ENCODE results near the gene ATL1. TPM values are rescaled to one million over a fixed set of nuclear protein-coding genes. Genes with fewer than 3 reads are reported as not detected.
"Not testable (repeated sequence)": the region's sequence is repeated elsewhere in the genome, so short reads cannot be mapped to it uniquely, and the experiment has no call there.

The ATL1 gene
- total and polyA plus RNA-seq, 2 experiments from 2014 or later: 3.5 to 7.0 TPM

DNA sequence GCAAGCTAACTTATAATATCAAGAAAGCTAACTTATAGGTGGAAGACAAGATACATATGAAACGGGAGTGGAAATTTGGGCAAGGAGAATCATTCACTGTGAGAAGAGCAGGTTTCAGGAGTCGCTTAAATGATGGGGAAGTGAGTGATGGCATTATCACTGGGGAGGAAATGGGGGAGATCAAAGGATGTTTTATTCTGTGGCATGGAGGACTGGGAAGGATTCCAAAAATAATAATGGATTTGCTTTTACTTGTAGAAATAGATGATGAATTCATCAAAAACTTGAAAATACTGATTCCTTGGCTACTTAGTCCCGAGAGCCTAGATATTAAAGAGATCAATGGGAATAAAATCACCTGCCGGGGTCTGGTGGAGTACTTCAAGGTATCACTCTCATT, 60.4 kb downstream of the ATL1 start (continued):
- TF ChIP-seq, protein P1, sequence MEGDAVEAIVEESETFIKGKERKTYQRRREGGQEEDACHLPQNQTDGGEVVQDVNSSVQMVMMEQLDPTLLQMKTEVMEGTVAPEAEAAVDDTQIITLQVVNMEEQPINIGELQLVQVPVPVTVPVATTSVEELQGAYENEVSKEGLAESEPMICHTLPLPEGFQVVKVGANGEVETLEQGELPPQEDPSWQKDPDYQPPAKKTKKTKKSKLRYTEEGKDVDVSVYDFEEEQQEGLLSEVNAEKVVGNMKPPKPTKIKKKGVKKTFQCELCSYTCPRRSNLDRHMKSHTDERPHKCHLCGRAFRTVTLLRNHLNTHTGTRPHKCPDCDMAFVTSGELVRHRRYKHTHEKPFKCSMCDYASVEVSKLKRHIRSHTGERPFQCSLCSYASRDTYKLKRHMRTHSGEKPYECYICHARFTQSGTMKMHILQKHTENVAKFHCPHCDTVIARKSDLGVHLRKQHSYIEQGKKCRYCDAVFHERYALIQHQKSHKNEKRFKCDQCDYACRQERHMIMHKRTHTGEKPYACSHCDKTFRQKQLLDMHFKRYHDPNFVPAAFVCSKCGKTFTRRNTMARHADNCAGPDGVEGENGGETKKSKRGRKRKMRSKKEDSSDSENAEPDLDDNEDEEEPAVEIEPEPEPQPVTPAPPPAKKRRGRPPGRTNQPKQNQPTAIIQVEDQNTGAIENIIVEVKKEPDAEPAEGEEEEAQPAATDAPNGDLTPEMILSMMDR (conservative IDR thresholded peaks at IDR 0.05; ENCODE audit: low read depth in 2 of 2): no peak
- no peak for TF ChIP-seq NANOG (IDR thresholded peaks at IDR 0.05; ENCODE audit: borderline replicate concordance)
- no peak for TF ChIP-seq EZH2phosphoT487 (IDR thresholded peaks at IDR 0.05; ENCODE audit: unreplicated experiment)
- TF ChIP-seq JUNB (IDR thresholded peaks at IDR 0.05; ENCODE audit: unreplicated experiment): no peak
- TF ChIP-seq ZNF114 (CRISPR knock-in tag; IDR thresholded peaks at IDR 0.05): no peak

DNA sequence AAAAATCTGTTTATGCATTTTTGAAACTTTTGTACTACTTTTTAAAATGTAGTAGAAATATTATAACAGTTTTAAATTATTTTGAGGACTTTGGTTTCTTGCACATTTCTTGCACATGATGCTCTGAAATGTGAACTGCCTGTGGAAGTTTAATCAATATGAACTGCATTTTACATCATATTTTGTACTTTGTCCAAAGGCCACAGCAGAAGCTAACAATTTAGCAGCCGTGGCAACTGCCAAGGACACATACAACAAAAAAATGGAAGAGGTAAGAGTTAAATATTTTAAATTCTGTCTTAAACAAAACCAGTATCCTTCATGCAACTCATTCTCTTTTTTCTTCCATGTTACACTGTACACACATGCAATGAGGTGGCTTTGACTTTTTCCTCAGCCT, 63.0 kb downstream of the ATL1 start:
- Mint-ChIP-seq H3K27ac (no peak overlapping the region), H3K27me3 (ENCODE audit: insufficient read depth, low read depth, poor library complexity) (peaks cover 4% of the 10 kb centered on the region), H3K9me3 (no peaks in the 10 kb centered on the region), H3K4me1 (no peaks in the 10 kb centered on the region), H3K4me3 (no peak overlapping the region), H3K36me3 (ENCODE audit: low read depth) (no peaks in the 10 kb centered on the region)
- Histone ChIP-seq H3K36me3 (ENCODE audit: insufficient read depth) (no peaks in the 10 kb centered on the region), H3K27ac (ENCODE audit: low read depth) (no peak overlapping the region), H3K4me2 (no peak overlapping the region), H2AFZ (no peak overlapping the region), H3K4me1 (ENCODE audit: insufficient read depth) (no peaks in the 10 kb centered on the region), H3K9me2 (ENCODE audit: insufficient read depth) (no peaks in the 10 kb centered on the region), H3K79me2 (replicated peaks; ENCODE audit: insufficient read depth) (no peaks in the 10 kb centered on the region), H3K4me3 (no peak overlapping the region), H3F3A (replicated peaks; ENCODE audit: low read depth) (no peaks in the 10 kb centered on the region), H4K20me1 (replicated peaks; ENCODE audit: insufficient read depth) (no peaks in the 10 kb centered on the region), H3K27me3 (ENCODE audit: insufficient read depth) (no peaks in the 10 kb centered on the region)
- TF ChIP-seq EZH2phosphoT487 (IDR thresholded peaks at IDR 0.05; ENCODE audit: unreplicated experiment) (no peak), POLR2AphosphoS5 (IDR thresholded peaks at IDR 0.05; ENCODE audit: low read depth) (no peak), EZH2 (IDR thresholded peaks at IDR 0.05; ENCODE audit: low read depth, unreplicated experiment) (no peak), STAT1 (IDR thresholded peaks at IDR 0.05; ENCODE audit: unreplicated experiment) (no peak)
- TF ChIP-seq, protein P2, sequence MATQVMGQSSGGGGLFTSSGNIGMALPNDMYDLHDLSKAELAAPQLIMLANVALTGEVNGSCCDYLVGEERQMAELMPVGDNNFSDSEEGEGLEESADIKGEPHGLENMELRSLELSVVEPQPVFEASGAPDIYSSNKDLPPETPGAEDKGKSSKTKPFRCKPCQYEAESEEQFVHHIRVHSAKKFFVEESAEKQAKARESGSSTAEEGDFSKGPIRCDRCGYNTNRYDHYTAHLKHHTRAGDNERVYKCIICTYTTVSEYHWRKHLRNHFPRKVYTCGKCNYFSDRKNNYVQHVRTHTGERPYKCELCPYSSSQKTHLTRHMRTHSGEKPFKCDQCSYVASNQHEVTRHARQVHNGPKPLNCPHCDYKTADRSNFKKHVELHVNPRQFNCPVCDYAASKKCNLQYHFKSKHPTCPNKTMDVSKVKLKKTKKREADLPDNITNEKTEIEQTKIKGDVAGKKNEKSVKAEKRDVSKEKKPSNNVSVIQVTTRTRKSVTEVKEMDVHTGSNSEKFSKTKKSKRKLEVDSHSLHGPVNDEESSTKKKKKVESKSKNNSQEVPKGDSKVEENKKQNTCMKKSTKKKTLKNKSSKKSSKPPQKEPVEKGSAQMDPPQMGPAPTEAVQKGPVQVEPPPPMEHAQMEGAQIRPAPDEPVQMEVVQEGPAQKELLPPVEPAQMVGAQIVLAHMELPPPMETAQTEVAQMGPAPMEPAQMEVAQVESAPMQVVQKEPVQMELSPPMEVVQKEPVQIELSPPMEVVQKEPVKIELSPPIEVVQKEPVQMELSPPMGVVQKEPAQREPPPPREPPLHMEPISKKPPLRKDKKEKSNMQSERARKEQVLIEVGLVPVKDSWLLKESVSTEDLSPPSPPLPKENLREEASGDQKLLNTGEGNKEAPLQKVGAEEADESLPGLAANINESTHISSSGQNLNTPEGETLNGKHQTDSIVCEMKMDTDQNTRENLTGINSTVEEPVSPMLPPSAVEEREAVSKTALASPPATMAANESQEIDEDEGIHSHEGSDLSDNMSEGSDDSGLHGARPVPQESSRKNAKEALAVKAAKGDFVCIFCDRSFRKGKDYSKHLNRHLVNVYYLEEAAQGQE (IDR thresholded peaks at IDR 0.05; ENCODE audit: unreplicated experiment): no peak
- DNase-seq (ENCODE audit: low spot score) (no peak), ATAC-seq (no peak)

DNA sequence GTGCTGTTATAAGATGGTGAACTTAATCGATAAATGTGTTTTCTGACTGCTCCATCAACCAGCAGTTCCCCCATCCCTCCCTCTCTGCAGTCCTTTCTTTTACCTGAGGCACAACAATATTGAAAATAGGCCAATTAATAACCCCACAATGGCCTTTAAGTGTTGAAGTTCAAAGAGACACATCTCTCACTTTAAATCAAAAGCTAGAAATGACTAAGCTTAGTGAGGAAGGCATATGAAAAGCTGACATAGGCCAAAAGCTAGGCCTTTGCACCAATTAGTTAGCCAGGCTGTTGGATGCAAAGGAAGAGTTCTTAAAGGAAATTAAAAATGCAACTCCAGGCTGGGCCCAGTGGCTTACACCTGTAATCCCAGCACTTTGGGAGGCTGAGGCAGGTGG, 64.5 kb downstream of the ATL1 start:
- Mint-ChIP-seq H3K4me3 (no peak overlapping the region), H3K9me3 (no peaks in the 10 kb centered on the region), H3K4me1 (no peaks in the 10 kb centered on the region), H3K36me3 (ENCODE audit: low read depth) (no peaks in the 10 kb centered on the region), H3K27ac (no peak overlapping the region), H3K27me3 (ENCODE audit: insufficient read depth, low read depth, poor library complexity) (peaks cover 4% of the 10 kb centered on the region)
- Histone ChIP-seq H4K20me1 (replicated peaks; ENCODE audit: insufficient read depth) (no peaks in the 10 kb centered on the region), H3K4me1 (ENCODE audit: insufficient read depth) (no peaks in the 10 kb centered on the region), H3K79me2 (replicated peaks; ENCODE audit: insufficient read depth) (no peaks in the 10 kb centered on the region), H3K4me3 (no peak overlapping the region), H3F3A (replicated peaks; ENCODE audit: low read depth) (no peaks in the 10 kb centered on the region), H3K27ac (ENCODE audit: low read depth) (no peak overlapping the region), H3K4me2 (no peak overlapping the region), H3K9me2 (ENCODE audit: insufficient read depth) (no peaks in the 10 kb centered on the region), H3K27me3 (ENCODE audit: insufficient read depth) (no peaks in the 10 kb centered on the region), H2AFZ (no peak overlapping the region), H3K36me3 (ENCODE audit: insufficient read depth) (no peaks in the 10 kb centered on the region)
- ATAC-seq (no peak), DNase-seq (ENCODE audit: low spot score) (no peak)
- no peak for TF ChIP-seq STAT1 (IDR thresholded peaks at IDR 0.05; ENCODE audit: unreplicated experiment)

DNA sequence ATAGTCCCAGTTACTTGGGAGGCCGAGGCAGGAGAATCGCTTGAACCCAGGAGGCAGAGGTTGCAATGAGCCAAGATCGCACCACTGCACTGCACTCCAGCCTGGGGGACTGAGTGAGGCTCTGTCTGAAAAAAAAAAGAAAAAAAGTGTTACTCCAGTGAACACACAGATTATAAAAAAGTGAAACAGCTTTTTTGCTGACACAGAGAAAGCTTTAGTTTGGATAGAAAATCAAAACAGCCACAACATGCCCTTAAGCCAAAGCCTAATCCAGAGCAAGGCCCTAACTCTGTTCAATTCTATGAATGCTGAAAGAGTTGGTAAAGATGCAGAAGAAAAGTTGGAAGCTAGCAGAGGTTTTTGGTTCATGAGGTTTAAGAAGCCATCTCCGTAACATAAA, 65.0 kb downstream of the ATL1 start:
- not testable (repeated sequence) for H3K4me3 ChIP-seq; H3K4me3 Mint-ChIP-seq; DNase-seq (ENCODE audit: low spot score); H3K4me1 ChIP-seq (ENCODE audit: insufficient read depth); H2AFZ ChIP-seq; H3K36me3 ChIP-seq (ENCODE audit: insufficient read depth); H3K9me2 ChIP-seq (ENCODE audit: insufficient read depth); ATAC-seq; H3K4me2 ChIP-seq; H3K27ac Mint-ChIP-seq; H3K27ac ChIP-seq (ENCODE audit: low read depth); H3K27me3 ChIP-seq (ENCODE audit: insufficient read depth); H3K27me3 Mint-ChIP-seq (ENCODE audit: insufficient read depth, low read depth, poor library complexity); H4K20me1 ChIP-seq (replicated peaks; ENCODE audit: insufficient read depth); H3F3A ChIP-seq (replicated peaks; ENCODE audit: low read depth); H3K36me3 Mint-ChIP-seq (ENCODE audit: low read depth); H3K79me2 ChIP-seq (replicated peaks; ENCODE audit: insufficient read depth); H3K4me1 Mint-ChIP-seq; H3K9me3 Mint-ChIP-seq

Data from GM23338 (cell line).